ENCODE measurements around the gene SNX7. TPM values are rescaled to one million over a fixed set of nuclear protein-coding genes. Genes with fewer than 3 reads are reported as not detected.

The SNX7 gene
- total RNA-seq, 1 experiment from 2014 or later: 27.1 TPM

- Histone ChIP-seq H3K27me3 (ENCODE audit: control insufficient read depth, insufficient read depth, low read length) (no peaks in the 10 kb centered on the region), H3K36me3 (replicated peaks; ENCODE audit: control insufficient read depth, insufficient read depth, low read length) (no peaks in the 10 kb centered on the region), H3K4me3 (ENCODE audit: insufficient read depth, low read depth, low read length) (no peak overlapping the region)
- DNase-seq: no peak
Measured at GRCh38 chr1:98675282-98675681, 13.8 kb downstream of the SNX7 start.

- H3K4me3 ChIP-seq (ENCODE audit: insufficient read depth, low read depth, low read length): no peak overlapping the region
- no peaks in the 10 kb centered on the region for H3K27me3 ChIP-seq (ENCODE audit: control insufficient read depth, insufficient read depth, low read length)
- no peaks in the 10 kb centered on the region for H3K36me3 ChIP-seq (replicated peaks; ENCODE audit: control insufficient read depth, insufficient read depth, low read length)
- DNase-seq: no peak
Measured at GRCh38 chr1:98677288-98677687, 15.8 kb downstream of the SNX7 start.

GRCh38 chr1:98681812-98682211 is 20.3 kb downstream of the SNX7 start:
- H3K4me3 ChIP-seq (ENCODE audit: insufficient read depth, low read depth, low read length): no peak overlapping the region

GRCh38 chr1:98688110-98688739 is 26.7 kb downstream of the SNX7 start:
- H3K27me3 ChIP-seq (ENCODE audit: control insufficient read depth, insufficient read depth, low read length): no peaks in the 10 kb centered on the region
- no peaks in the 10 kb centered on the region; the same call in 1 of the 2 replicates for H3K36me3 ChIP-seq (replicated peaks; ENCODE audit: control insufficient read depth, insufficient read depth, low read length)
- DNase-seq: no peak
- H3K4me3 ChIP-seq (ENCODE audit: insufficient read depth, low read depth, low read length): no peak overlapping the region

More at GRCh38 chr1:98681812-98682211, 20.3 kb downstream of the SNX7 start:
- Histone ChIP-seq H3K27me3 (ENCODE audit: control insufficient read depth, insufficient read depth, low read length) (no peaks in the 10 kb centered on the region), H3K36me3 (replicated peaks; ENCODE audit: control insufficient read depth, insufficient read depth, low read length) (no peaks in the 10 kb centered on the region; the same call in 1 of the 2 replicates)
- no peak for DNase-seq

- H3K36me3 ChIP-seq (replicated peaks; ENCODE audit: control insufficient read depth, insufficient read depth, low read length): no peaks in the 10 kb centered on the region
- H3K27me3 ChIP-seq (ENCODE audit: control insufficient read depth, insufficient read depth, low read length): no peaks in the 10 kb centered on the region
- DNase-seq: no peak
- H3K4me3 ChIP-seq (ENCODE audit: insufficient read depth, low read depth, low read length): no peak overlapping the region
Measured at GRCh38 chr1:98690576-98690975, 29.1 kb downstream of the SNX7 start.

GRCh38 chr1:98692482-98692881 is 31.0 kb downstream of the SNX7 start:
- Histone ChIP-seq H3K36me3 (replicated peaks; ENCODE audit: control insufficient read depth, insufficient read depth, low read length) (no peaks in the 10 kb centered on the region), H3K4me3 (ENCODE audit: insufficient read depth, low read depth, low read length) (no peak overlapping the region), H3K27me3 (ENCODE audit: control insufficient read depth, insufficient read depth, low read length) (no peaks in the 10 kb centered on the region)
- DNase-seq: no peak

- no peaks in the 10 kb centered on the region for H3K27me3 ChIP-seq (ENCODE audit: control insufficient read depth, insufficient read depth, low read length)
- no peak for DNase-seq
- no peaks in the 10 kb centered on the region for H3K36me3 ChIP-seq (replicated peaks; ENCODE audit: control insufficient read depth, insufficient read depth, low read length)
- no peak overlapping the region for H3K4me3 ChIP-seq (ENCODE audit: insufficient read depth, low read depth, low read length)
Measured at GRCh38 chr1:98693385-98693784, 31.9 kb downstream of the SNX7 start.

- no peak overlapping the region for H3K4me3 ChIP-seq (ENCODE audit: insufficient read depth, low read depth, low read length)
- DNase-seq: no peak
- H3K36me3 ChIP-seq (replicated peaks; ENCODE audit: control insufficient read depth, insufficient read depth, low read length): no peaks in the 10 kb centered on the region
- no peaks in the 10 kb centered on the region for H3K27me3 ChIP-seq (ENCODE audit: control insufficient read depth, insufficient read depth, low read length)
Measured at GRCh38 chr1:98696077-98696476, 34.6 kb downstream of the SNX7 start.

GRCh38 chr1:98697781-98698180 is 36.3 kb downstream of the SNX7 start:
- Histone ChIP-seq H3K4me3 (ENCODE audit: insufficient read depth, low read depth, low read length) (no peak overlapping the region), H3K27me3 (ENCODE audit: control insufficient read depth, insufficient read depth, low read length) (no peaks in the 10 kb centered on the region), H3K36me3 (replicated peaks; ENCODE audit: control insufficient read depth, insufficient read depth, low read length) (no peaks in the 10 kb centered on the region)
- DNase-seq: no peak

- no peaks in the 10 kb centered on the region for H3K36me3 ChIP-seq (replicated peaks; ENCODE audit: control insufficient read depth, insufficient read depth, low read length)
- H3K4me3 ChIP-seq (ENCODE audit: insufficient read depth, low read depth, low read length): no peak overlapping the region
- no peaks in the 10 kb centered on the region for H3K27me3 ChIP-seq (ENCODE audit: control insufficient read depth, insufficient read depth, low read length)
- no peak for DNase-seq
Measured at GRCh38 chr1:98698625-98699024, 37.1 kb downstream of the SNX7 start.

- Histone ChIP-seq H3K36me3 (replicated peaks; ENCODE audit: control insufficient read depth, insufficient read depth, low read length) (no peaks in the 10 kb centered on the region), H3K27me3 (ENCODE audit: control insufficient read depth, insufficient read depth, low read length) (no peaks in the 10 kb centered on the region), H3K4me3 (ENCODE audit: insufficient read depth, low read depth, low read length) (no peak overlapping the region)
- DNase-seq: no peak
Measured at GRCh38 chr1:98700228-98700627, 38.7 kb downstream of the SNX7 start.

GRCh38 chr1:98702976-98703375 is 41.5 kb downstream of the SNX7 start:
- no peak for DNase-seq
- Histone ChIP-seq H3K4me3 (ENCODE audit: insufficient read depth, low read depth, low read length) (no peak overlapping the region), H3K36me3 (replicated peaks; ENCODE audit: control insufficient read depth, insufficient read depth, low read length) (no peaks in the 10 kb centered on the region), H3K27me3 (ENCODE audit: control insufficient read depth, insufficient read depth, low read length) (no peaks in the 10 kb centered on the region)

GRCh38 chr1:98704474-98704873 is 43.0 kb downstream of the SNX7 start:
- Histone ChIP-seq H3K27me3 (ENCODE audit: control insufficient read depth, insufficient read depth, low read length) (no peaks in the 10 kb centered on the region), H3K36me3 (replicated peaks; ENCODE audit: control insufficient read depth, insufficient read depth, low read length) (no peaks in the 10 kb centered on the region), H3K4me3 (ENCODE audit: insufficient read depth, low read depth, low read length) (no peak overlapping the region)
- peak; percentile 13 for DNase-seq

- H3K27me3 ChIP-seq (ENCODE audit: control insufficient read depth, insufficient read depth, low read length): no peaks in the 10 kb centered on the region
- H3K4me3 ChIP-seq (ENCODE audit: insufficient read depth, low read depth, low read length): no peak overlapping the region
- H3K36me3 ChIP-seq (replicated peaks; ENCODE audit: control insufficient read depth, insufficient read depth, low read length): no peaks in the 10 kb centered on the region
- DNase-seq: no peak
Measured at GRCh38 chr1:98704971-98705370, 43.5 kb downstream of the SNX7 start.

GRCh38 chr1:98705591-98705990 is 44.1 kb downstream of the SNX7 start:
- DNase-seq: no peak
- no peaks in the 10 kb centered on the region for H3K27me3 ChIP-seq (ENCODE audit: control insufficient read depth, insufficient read depth, low read length)
- H3K4me3 ChIP-seq (ENCODE audit: insufficient read depth, low read depth, low read length): no peak overlapping the region
- H3K36me3 ChIP-seq (replicated peaks; ENCODE audit: control insufficient read depth, insufficient read depth, low read length): no peaks in the 10 kb centered on the region
